ENCODE measurements around the gene CAST. TPM values are rescaled to one million over a fixed set of nuclear protein-coding genes. Genes with fewer than 3 reads are reported as not detected.

CAST gene
- total RNA-seq, 1 experiment from 2014 or later, result 395 TPM

GRCh38 chr5:96816411-96816939 is 154.3 kb downstream of the CAST start:
- no TSS peak for BruUV-seq (replicated peaks)
- Mint-ChIP-seq H3K9me3 (ENCODE audit: low read depth, unreplicated experiment) (no peaks in the 10 kb centered on the region), H3K36me3 (ENCODE audit: insufficient read depth, unreplicated experiment) (no peaks in the 10 kb centered on the region), H3K27ac (ENCODE audit: unreplicated experiment) (no peak overlapping the region), H3K4me3 (ENCODE audit: low read depth, unreplicated experiment) (no peak overlapping the region), H3K27me3 (ENCODE audit: unreplicated experiment) (no peaks in the 10 kb centered on the region), H3K4me1 (ENCODE audit: low read depth, unreplicated experiment) (peaks cover 9% of the 10 kb centered on the region)
- TF ChIP-seq CTCF (IDR thresholded peaks at IDR 0.05; ENCODE audit: unreplicated experiment), result no peak
- DNase-seq, result no peak
- CTCF ChIA-PET, result interaction anchor here (0.7 to 1.0 kb wide), 2 partner anchors 9 to 11 kb away, joined by 3 to 6 read pairs; partner anchors contain the start of gene ERAP1
- intact Hi-C loops (cut with micrococcal nuclease; ENCODE audit: unreplicated experiment), result no loop called here

DNA sequence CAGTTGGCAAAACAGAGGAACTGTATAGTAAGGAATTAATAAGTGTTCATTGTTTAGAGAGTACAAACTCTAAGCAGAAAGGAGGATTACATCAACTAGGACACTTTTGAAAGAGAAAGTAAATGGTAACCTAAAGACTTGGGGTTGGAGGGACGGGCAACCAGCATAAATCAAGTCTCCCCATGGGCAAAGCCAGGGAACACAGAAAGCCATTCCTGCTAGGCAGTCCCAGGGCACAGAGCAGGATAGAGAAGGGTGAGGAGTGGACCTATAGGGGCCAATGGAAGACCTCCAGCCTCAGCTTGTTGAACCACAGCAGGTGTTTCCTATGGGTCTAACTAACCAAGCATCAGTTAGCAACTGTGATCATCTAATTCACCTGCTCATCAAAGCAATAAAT is 154.8 kb downstream of the CAST start:
- no peaks in the 10 kb centered on the region for H3K27me3 Mint-ChIP-seq (ENCODE audit: unreplicated experiment)
- no peaks in the 10 kb centered on the region for H3K9me3 Mint-ChIP-seq (ENCODE audit: low read depth, unreplicated experiment)
- BruUV-seq (replicated peaks), result no TSS peak
- no peak for TF ChIP-seq CTCF (IDR thresholded peaks at IDR 0.05; ENCODE audit: unreplicated experiment)
- H3K36me3 Mint-ChIP-seq (ENCODE audit: insufficient read depth, unreplicated experiment), result no peaks in the 10 kb centered on the region
- peaks cover 9% of the 10 kb centered on the region for H3K4me1 Mint-ChIP-seq (ENCODE audit: low read depth, unreplicated experiment)
- intact Hi-C loops (cut with micrococcal nuclease; ENCODE audit: unreplicated experiment), result no loop called here
- CTCF ChIA-PET, result no interaction called here
- DNase-seq, result no peak
- no peak overlapping the region for H3K27ac Mint-ChIP-seq (ENCODE audit: unreplicated experiment)
- no peak overlapping the region for H3K4me3 Mint-ChIP-seq (ENCODE audit: low read depth, unreplicated experiment)

GRCh38 chr5:96817506-96817905 is 155.3 kb downstream of the CAST start:
- Mint-ChIP-seq H3K36me3 (ENCODE audit: insufficient read depth, unreplicated experiment) (no peaks in the 10 kb centered on the region), H3K27ac (ENCODE audit: unreplicated experiment) (no peak overlapping the region), H3K4me1 (ENCODE audit: low read depth, unreplicated experiment) (peaks cover 9% of the 10 kb centered on the region), H3K4me3 (ENCODE audit: low read depth, unreplicated experiment) (no peak overlapping the region), H3K9me3 (ENCODE audit: low read depth, unreplicated experiment) (no peaks in the 10 kb centered on the region), H3K27me3 (ENCODE audit: unreplicated experiment) (no peaks in the 10 kb centered on the region)
- DNase-seq, result no peak
- intact Hi-C loops (cut with micrococcal nuclease; ENCODE audit: unreplicated experiment), result no loop called here
- TF ChIP-seq CTCF (IDR thresholded peaks at IDR 0.05; ENCODE audit: unreplicated experiment), result no peak
- BruUV-seq (replicated peaks), result no TSS peak
- CTCF ChIA-PET, result no interaction called here

DNA sequence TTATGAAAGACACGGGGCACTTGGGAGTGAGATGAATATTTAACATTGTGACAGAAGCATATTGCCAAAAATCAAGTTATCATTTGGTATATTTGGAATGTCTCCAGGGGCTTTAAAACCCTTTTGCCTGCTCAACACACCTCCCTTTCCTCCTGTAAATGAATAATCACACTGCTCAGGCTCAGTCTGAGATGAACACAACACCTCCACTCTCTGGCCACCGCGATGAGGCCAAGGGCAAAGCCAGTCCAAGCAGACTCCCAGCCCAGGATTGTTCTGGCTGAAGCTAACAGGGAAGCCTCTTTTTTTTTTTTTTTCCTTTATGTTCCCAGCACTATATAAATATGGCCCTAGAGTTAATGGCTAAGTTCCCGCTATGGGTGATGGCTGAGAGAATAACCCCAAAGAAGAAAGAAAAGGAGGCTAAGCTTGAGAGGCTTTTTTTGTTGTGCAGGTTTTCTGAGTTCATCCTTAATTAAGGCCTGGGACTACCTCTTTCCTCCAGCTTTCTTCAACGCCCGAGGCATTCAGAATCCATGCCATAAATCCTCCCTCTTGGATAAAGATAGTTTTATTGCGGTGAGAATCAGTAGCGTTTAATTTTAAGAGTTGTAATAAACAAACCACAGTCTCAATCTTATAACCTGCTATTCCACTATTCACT is 156.1 kb downstream of the CAST start:
- Mint-ChIP-seq H3K9me3 (ENCODE audit: low read depth, unreplicated experiment) (no peaks in the 10 kb centered on the region), H3K27ac (ENCODE audit: unreplicated experiment) (no peak overlapping the region), H3K36me3 (ENCODE audit: insufficient read depth, unreplicated experiment) (no peaks in the 10 kb centered on the region), H3K4me3 (ENCODE audit: low read depth, unreplicated experiment) (no peak overlapping the region), H3K27me3 (ENCODE audit: unreplicated experiment) (no peaks in the 10 kb centered on the region), H3K4me1 (ENCODE audit: low read depth, unreplicated experiment) (peaks cover 13% of the 10 kb centered on the region)
- intact Hi-C loops (cut with micrococcal nuclease; ENCODE audit: unreplicated experiment), result no loop called here
- DNase-seq, result no peak
- CTCF ChIA-PET, result no interaction called here
- TF ChIP-seq CTCF (IDR thresholded peaks at IDR 0.05; ENCODE audit: unreplicated experiment), result no peak
- BruUV-seq (replicated peaks), result no TSS peak
